ENCODE data around the gene SIPA1L3.
A peak's percentile ranks its signal among the peaks of the same experiment; 100 is the strongest.

SIPA1L3 gene

GRCh38 chr19:38046254-38047048 is 139.4 kb downstream of the SIPA1L3 start:
- peak; percentile 92 for DNase-seq (ENCODE audit: low read depth)
- TF ChIP-seq, protein P1, sequence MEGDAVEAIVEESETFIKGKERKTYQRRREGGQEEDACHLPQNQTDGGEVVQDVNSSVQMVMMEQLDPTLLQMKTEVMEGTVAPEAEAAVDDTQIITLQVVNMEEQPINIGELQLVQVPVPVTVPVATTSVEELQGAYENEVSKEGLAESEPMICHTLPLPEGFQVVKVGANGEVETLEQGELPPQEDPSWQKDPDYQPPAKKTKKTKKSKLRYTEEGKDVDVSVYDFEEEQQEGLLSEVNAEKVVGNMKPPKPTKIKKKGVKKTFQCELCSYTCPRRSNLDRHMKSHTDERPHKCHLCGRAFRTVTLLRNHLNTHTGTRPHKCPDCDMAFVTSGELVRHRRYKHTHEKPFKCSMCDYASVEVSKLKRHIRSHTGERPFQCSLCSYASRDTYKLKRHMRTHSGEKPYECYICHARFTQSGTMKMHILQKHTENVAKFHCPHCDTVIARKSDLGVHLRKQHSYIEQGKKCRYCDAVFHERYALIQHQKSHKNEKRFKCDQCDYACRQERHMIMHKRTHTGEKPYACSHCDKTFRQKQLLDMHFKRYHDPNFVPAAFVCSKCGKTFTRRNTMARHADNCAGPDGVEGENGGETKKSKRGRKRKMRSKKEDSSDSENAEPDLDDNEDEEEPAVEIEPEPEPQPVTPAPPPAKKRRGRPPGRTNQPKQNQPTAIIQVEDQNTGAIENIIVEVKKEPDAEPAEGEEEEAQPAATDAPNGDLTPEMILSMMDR (IDR thresholded peaks at IDR 0.05; ENCODE audit: insufficient read depth, low read depth, low read length, missing control alignments): no peak
- peak overlapping the region; percentile 41 for H3K4me3 ChIP-seq (ENCODE audit: low read depth, low read length)

- peak overlapping the region; percentile 41 for H3K4me3 ChIP-seq (ENCODE audit: low read depth, low read length)
- DNase-seq (ENCODE audit: low read depth): peak; percentile 71
- TF ChIP-seq, protein P1 (IDR thresholded peaks at IDR 0.05; ENCODE audit: insufficient read depth, low read depth, low read length, missing control alignments): no peak
These were observed 140.0 kb downstream of the SIPA1L3 start for GRCh38 chr19:38047049-38047438.

- DNase-seq (ENCODE audit: low read depth): no peak
- TF ChIP-seq, protein P1 (IDR thresholded peaks at IDR 0.05; ENCODE audit: insufficient read depth, low read depth, low read length, missing control alignments): no peak
- H3K4me3 ChIP-seq (ENCODE audit: low read depth, low read length): no peak overlapping the region; the same call in 1 of the 2 replicates
These were observed 140.6 kb downstream of the SIPA1L3 start for GRCh38 chr19:38047641-38048040.

- DNase-seq (ENCODE audit: low read depth): peak; percentile 94
- peak overlapping the region; percentile 44 for H3K4me3 ChIP-seq (ENCODE audit: low read depth, low read length)
These were observed 142.2 kb downstream of the SIPA1L3 start for GRCh38 chr19:38049105-38049649.

DNA sequence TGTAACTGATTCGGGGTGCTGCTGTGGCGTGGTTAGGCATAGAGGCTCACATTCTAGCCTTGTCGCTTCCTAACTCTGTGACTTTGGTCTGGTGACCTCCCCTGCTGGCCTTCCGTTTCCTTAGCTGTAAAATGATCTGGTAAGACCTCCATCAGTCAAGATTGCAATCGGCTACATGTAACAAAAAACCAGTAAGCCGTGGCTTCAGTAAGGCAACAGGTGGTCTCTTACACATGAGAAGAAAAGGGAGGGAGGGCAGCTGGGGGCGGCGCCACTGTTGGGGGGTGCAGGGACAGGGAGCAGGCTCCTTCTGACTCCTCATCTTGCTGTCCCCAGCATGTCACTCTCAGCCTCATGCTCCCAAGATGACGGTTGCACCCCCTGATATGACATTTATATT is 148.0 kb downstream of the SIPA1L3 start:
- TF ChIP-seq, protein P1 (IDR thresholded peaks at IDR 0.05; ENCODE audit: insufficient read depth, low read depth, low read length, missing control alignments): no peak
- no peak overlapping the region for H3K4me3 ChIP-seq (ENCODE audit: low read depth, low read length)
- no peak for DNase-seq (ENCODE audit: low read depth)

More at GRCh38 chr19:38049105-38049649, 142.2 kb downstream of the SIPA1L3 start:
- TF ChIP-seq, protein P1 (IDR thresholded peaks at IDR 0.05; ENCODE audit: insufficient read depth, low read depth, low read length, missing control alignments): no peak

GRCh38 chr19:38055655-38056521 is 148.9 kb downstream of the SIPA1L3 start:
- H3K4me3 ChIP-seq (ENCODE audit: low read depth, low read length): no peak overlapping the region
- TF ChIP-seq, protein P1 (IDR thresholded peaks at IDR 0.05; ENCODE audit: insufficient read depth, low read depth, low read length, missing control alignments): no peak
- DNase-seq (ENCODE audit: low read depth): no peak

Measured in GM12865 (cell line).